Measurements from ENCODE around the gene TTC39B.

The TTC39B gene

GRCh38 chr9:15139469-15139868, 167.5 kb downstream of the TTC39B start:
- ChIA-PET CTCF (interaction anchor here (0.7 kb wide), 1 partner anchor 258 kb away, joined by 3 read pairs; no protein-coding TSS in a partner anchor), POLR2A (ENCODE audit: low non-redundant PET) (no interaction called here)
- H3K27ac ChIP-seq = no peak overlapping the region
- TF ChIP-seq, protein P1, sequence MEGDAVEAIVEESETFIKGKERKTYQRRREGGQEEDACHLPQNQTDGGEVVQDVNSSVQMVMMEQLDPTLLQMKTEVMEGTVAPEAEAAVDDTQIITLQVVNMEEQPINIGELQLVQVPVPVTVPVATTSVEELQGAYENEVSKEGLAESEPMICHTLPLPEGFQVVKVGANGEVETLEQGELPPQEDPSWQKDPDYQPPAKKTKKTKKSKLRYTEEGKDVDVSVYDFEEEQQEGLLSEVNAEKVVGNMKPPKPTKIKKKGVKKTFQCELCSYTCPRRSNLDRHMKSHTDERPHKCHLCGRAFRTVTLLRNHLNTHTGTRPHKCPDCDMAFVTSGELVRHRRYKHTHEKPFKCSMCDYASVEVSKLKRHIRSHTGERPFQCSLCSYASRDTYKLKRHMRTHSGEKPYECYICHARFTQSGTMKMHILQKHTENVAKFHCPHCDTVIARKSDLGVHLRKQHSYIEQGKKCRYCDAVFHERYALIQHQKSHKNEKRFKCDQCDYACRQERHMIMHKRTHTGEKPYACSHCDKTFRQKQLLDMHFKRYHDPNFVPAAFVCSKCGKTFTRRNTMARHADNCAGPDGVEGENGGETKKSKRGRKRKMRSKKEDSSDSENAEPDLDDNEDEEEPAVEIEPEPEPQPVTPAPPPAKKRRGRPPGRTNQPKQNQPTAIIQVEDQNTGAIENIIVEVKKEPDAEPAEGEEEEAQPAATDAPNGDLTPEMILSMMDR (conservative IDR thresholded peaks at IDR 0.05; ENCODE audit: low read depth) = no peak
- DNase-seq (ENCODE audit: low spot score) = no peak

GRCh38 chr9:15138357-15138686, 168.7 kb downstream of the TTC39B start:
- POLR2A ChIA-PET (ENCODE audit: low non-redundant PET) = no interaction called here

DNA sequence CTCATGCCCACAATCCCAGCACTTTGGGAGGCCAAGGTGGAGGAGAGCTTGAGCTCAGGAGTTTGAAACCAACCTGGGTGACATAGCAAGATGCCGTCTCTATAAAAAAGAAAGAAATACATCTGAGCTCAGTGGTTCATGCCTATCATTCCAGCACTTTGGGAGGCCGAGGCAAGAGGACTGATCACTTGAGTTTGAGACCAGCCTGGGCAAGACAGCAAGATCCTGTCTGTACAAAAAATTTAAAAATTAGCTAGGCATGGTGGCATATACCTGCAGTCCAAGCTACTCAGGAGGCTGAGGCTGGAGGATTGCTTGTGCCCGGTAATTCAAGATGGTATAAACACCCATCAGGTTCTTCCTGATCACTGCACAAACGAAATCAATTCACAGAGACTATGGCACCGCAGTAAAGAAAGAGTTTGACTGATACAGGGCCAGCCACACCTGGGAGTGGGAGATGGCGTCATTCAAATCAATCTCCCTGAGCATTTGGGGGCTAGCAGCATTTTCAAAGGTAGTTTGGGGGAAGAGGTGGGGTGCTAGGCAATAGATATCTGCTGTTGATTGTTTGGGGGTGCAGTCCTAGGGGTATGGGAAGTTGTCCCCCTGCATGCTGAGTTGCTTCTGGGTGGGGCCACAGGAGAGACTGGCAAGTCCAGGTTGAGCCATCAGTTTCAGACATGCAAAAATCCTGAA, 169.2 kb downstream of the TTC39B start:
- ChIA-PET CTCF (no interaction called here), POLR2A (ENCODE audit: low non-redundant PET) (no interaction called here)
- H3K27ac ChIP-seq = no peak overlapping the region
- no peak for DNase-seq (ENCODE audit: low spot score)
- TF ChIP-seq, protein P1 (conservative IDR thresholded peaks at IDR 0.05; ENCODE audit: low read depth) = no peak

More at GRCh38 chr9:15138357-15138686, 168.7 kb downstream of the TTC39B start:
- DNase-seq (ENCODE audit: low spot score) = no peak
- CTCF ChIA-PET = no interaction called here
- TF ChIP-seq, protein P1 (conservative IDR thresholded peaks at IDR 0.05; ENCODE audit: low read depth) = no peak
- H3K27ac ChIP-seq = no peak overlapping the region

DNA sequence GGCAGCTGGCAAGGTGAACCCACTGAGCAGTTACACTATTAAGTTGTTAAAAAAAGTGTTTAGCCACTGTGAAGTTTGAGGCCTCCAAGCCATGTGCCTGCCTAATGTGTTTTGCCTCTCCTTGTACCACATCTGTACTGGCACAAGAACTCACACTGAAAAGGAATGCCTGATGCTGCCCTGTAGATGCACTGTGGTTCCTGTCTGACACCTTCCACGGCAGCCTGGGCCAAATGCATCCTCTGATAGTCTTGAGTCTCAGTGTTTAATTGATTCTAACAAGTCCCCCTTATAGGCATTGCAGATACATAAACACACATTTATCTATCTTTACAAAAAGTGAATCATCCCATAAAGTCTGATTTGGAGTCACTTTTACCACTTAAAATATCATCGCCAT, 169.9 kb downstream of the TTC39B start:
- no peak for DNase-seq (ENCODE audit: low spot score)
- ChIA-PET POLR2A (ENCODE audit: low non-redundant PET) (no interaction called here), CTCF (no interaction called here)
- TF ChIP-seq, protein P1 (conservative IDR thresholded peaks at IDR 0.05; ENCODE audit: low read depth) = no peak
- H3K27ac ChIP-seq = no peak overlapping the region

GRCh38 chr9:15136646-15137045, 170.4 kb downstream of the TTC39B start:
- no peak overlapping the region for H3K27ac ChIP-seq
- CTCF ChIA-PET = no interaction called here

DNA sequence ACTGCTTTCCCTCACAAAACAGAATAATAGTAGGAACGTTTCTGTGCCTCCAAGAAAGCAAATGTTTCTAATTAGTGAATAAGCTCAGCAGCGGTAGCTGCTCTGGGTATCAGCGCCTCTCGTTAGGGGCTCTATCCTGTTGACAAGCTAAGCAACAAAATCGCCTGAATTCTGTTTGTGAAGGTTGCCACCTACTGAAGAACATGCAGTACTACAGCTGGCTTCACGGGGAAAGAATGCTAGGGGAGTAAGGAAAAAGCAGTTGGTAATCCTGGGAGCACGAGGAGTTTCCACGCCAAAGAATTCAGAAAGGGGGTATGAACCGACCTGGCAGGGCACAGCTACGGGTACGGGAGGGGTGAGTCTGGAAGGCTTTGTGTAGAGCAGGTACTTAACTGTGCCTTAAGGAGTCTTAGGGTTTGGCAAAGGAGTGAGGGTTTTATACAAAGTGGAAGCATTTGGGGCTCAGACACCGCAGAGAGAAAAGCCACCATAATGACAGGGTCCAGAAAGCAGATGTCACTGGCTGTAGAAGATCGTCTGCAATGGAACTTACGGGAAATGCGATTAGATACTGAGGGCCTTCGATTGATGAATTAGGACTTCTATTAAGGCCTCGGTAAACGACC, 171.7 kb downstream of the TTC39B start:
- TF ChIP-seq, protein P1 (conservative IDR thresholded peaks at IDR 0.05; ENCODE audit: low read depth) = peak; percentile 88
- H3K27ac ChIP-seq = no peak overlapping the region
- ChIA-PET CTCF (interaction anchor here (0.5 to 1.5 kb wide), 15 partner anchors 11 to 754 kb away, joined by 3 to 9 read pairs (median 4); no protein-coding TSS in a partner anchor), POLR2A (ENCODE audit: low non-redundant PET) (no interaction called here)
- DNase-seq (ENCODE audit: low spot score) = peak; percentile 63

More at GRCh38 chr9:15136646-15137045, 170.4 kb downstream of the TTC39B start:
- TF ChIP-seq, protein P1 (conservative IDR thresholded peaks at IDR 0.05; ENCODE audit: low read depth) = no peak
- no peak for DNase-seq (ENCODE audit: low spot score)
- POLR2A ChIA-PET (ENCODE audit: low non-redundant PET) = no interaction called here

Measured in RWPE1 (cell line).